ENCODE measurements around the gene PAXX. TPM values are rescaled to one million over a fixed set of nuclear protein-coding genes. Genes with fewer than 3 reads are reported as not detected.

The PAXX gene
- total RNA-seq, 1 donor from 2014 or later, result 74.5 TPM

GRCh38 chr9:136952876-136953770 is 39.1 kb upstream of the PAXX start:
- intact Hi-C loops (cut with micrococcal nuclease), result no loop called here

- intact Hi-C loops (cut with micrococcal nuclease), result no loop called here
Measured at GRCh38 chr9:136953771-136954269, 38.4 kb upstream of the PAXX start.

- intact Hi-C loops (cut with micrococcal nuclease), result no loop called here
Measured at GRCh38 chr9:136954270-136955083, 37.7 kb upstream of the PAXX start.

GRCh38 chr9:136955202-136955942 is 36.9 kb upstream of the PAXX start:
- intact Hi-C loops (cut with micrococcal nuclease), result no loop called here

GRCh38 chr9:136955943-136956335 is 36.3 kb upstream of the PAXX start:
- intact Hi-C loops (cut with micrococcal nuclease), result no loop called here

GRCh38 chr9:136956604-136957003 is 35.6 kb upstream of the PAXX start:
- intact Hi-C loops (cut with micrococcal nuclease), result no loop called here

- intact Hi-C loops (cut with micrococcal nuclease), result no loop called here
Measured at GRCh38 chr9:136957461-136957860, 34.8 kb upstream of the PAXX start.

- intact Hi-C loops (cut with micrococcal nuclease), result no loop called here
Measured at GRCh38 chr9:136957901-136958300, 34.3 kb upstream of the PAXX start.

- intact Hi-C loops (cut with micrococcal nuclease), result no loop called here
Measured at GRCh38 chr9:136958473-136958872, 33.7 kb upstream of the PAXX start.

- intact Hi-C loops (cut with micrococcal nuclease), result no loop called here
Measured at GRCh38 chr9:136958898-136959850, 33.0 kb upstream of the PAXX start.

GRCh38 chr9:136960212-136960937 is 31.8 kb upstream of the PAXX start:
- intact Hi-C loops (cut with micrococcal nuclease), result no loop called here

- intact Hi-C loops (cut with micrococcal nuclease), result no loop called here
Measured at GRCh38 chr9:136960938-136961275, 31.3 kb upstream of the PAXX start.

- intact Hi-C loops (cut with micrococcal nuclease), result no loop called here
Measured at GRCh38 chr9:136961279-136962065, 30.8 kb upstream of the PAXX start.

GRCh38 chr9:136962163-136962562 is 30.1 kb upstream of the PAXX start:
- intact Hi-C loops (cut with micrococcal nuclease), result no loop called here

- intact Hi-C loops (cut with micrococcal nuclease), result no loop called here
Measured at GRCh38 chr9:136962701-136963248, 29.4 kb upstream of the PAXX start.

GRCh38 chr9:136963341-136963740 is 28.9 kb upstream of the PAXX start:
- intact Hi-C loops (cut with micrococcal nuclease), result no loop called here

GRCh38 chr9:136963751-136964150 is 28.5 kb upstream of the PAXX start:
- intact Hi-C loops (cut with micrococcal nuclease), result no loop called here

GRCh38 chr9:136964171-136964689 is 28.0 kb upstream of the PAXX start:
- intact Hi-C loops (cut with micrococcal nuclease), result no loop called here

Measured in T-helper 2 cell treated with Interferon-gamma antibody and Interleukin-4, amounts not matched to agents 100 ng/mL and 5 ng/mL, for 36 hours (primary cell).